Ovary (tissue), 9 donors: ENCODE results near the gene ALDH1B1. TPM values are rescaled to one million over a fixed set of nuclear protein-coding genes. Genes with fewer than 3 reads are reported as not detected.

Source experiments
- DNase-seq, 5 donors: peaks; one replicate each; pipeline ENCODE4 v3.0.0-alpha.2; 2019 to 2020
- H3K27ac ChIP-seq, 2 donors: fragments of 200-600 bp; one replicate each; pipeline versions ENCODE4 v1.5.1 to v1.8.0; 2019 to 2022
- H3K27me3 ChIP-seq: fragments of 200-600 bp; one replicate; pipeline ENCODE4 v1.8.0; 2022
- H3K36me3 ChIP-seq: fragments of 200-600 bp; sonication (generic); one replicate; pipeline ENCODE4 v1.5.1; 2019
- H3K4me1 ChIP-seq: one replicate; pipeline ENCODE4 v1.8.1; 2013; ENCODE audit warnings: mild to moderate bottlenecking, moderate library complexity; ENCODE audit not compliant: insufficient read depth
- H3K4me3 ChIP-seq: fragments of 200-600 bp; sonication (generic); one replicate; pipeline ENCODE4 v1.5.1; 2017
- H3K9me3 ChIP-seq, 2 donors: fragments of 200-600 bp in 1 of 2; sonication (generic) in 1 of 2; one replicate each; pipeline versions ENCODE4 v1.5.1 to v1.8.1; 2013 to 2019; ENCODE audit warnings: mild to moderate bottlenecking in 1 of 2, moderate library complexity in 1 of 2
- EP300 ChIP-seq: sonication (generic); formaldehyde crosslinking; IDR thresholded peaks from one replicate; pipeline ENCODE4 v1.6.1; 2017; ENCODE audit warnings: antibody characterized with exemption
- POLR2A ChIP-seq: fragments of 450-650 bp; IDR thresholded peaks from one replicate; pipeline ENCODE4 v1.6.1; 2017; ENCODE audit warnings: antibody characterized with exemption, mild to moderate bottlenecking, moderate library complexity
- WGBS, 3 donors: extraction: QIAGEN DNeasy Blood & Tissue Kit in 1 of 3; methylation state at CpG; one replicate each; pipeline versions ENCODE4 v1.1.5 to v1.1.7; 2013 to 2017; 5-methylcytosine and 5-hydroxymethylcytosine counted together
- intact Hi-C, 4 donors: fragments of 100-400 bp; cut with DNase I; formaldehyde crosslinking; loops; one replicate each; pipeline versions ENCODE4 v1.11.0 to v1.15.1; 2022 to 2023
- polyA plus RNA-seq, 2 donors: library from polyadenylated mRNA; stranded (reverse); fragments of 200-250 nt in 1 of 2; fragments of 350-450 nt in 1 of 2; fragmentation: Illumina TruSeq in 1 of 2; extraction: RNeasy Lipid Tissue Mini Kit (QIAGEN cat#74804) in 1 of 2; gene quantifications; one replicate each; pipeline ENCODE4 v1.2.3, GENCODE V29; 2013 to 2014
- total RNA-seq, 7 donors: library from RNA; depleted of rRNA in 2 of 7; stranded (reverse); fragments of >200 nt in 2 of 7; fragmentation: NEBNext Ultra II Directional in 3 of 7; extraction: Animal tissue kit (Norgen Biotek cat#: 25700) in 3 of 7; gene quantifications; one replicate each; pipeline versions ENCODE4 v1.1.0 to v1.2.4, GENCODE V29; 2016 to 2023
- TF ChIP-seq, protein P1 (sequence below), 3 donors: fragments of 450-650 bp in 2 of 3; fragments of 200-600 bp in 1 of 3; IDR thresholded peaks; one replicate each; pipeline versions ENCODE4 v1.5.1 to v1.8.0; 2016 to 2022; ENCODE audit warnings: antibody characterized with exemption in 3 of 3, mild to moderate bottlenecking in 1 of 3
- donor health status: DM: no; HTN: no; CAD: no; lungs with moderate emphysema.
- donor health status: DM: no; HTN: no; CAD: no.
- donor health status: Bipolar disorder and iron deficiency.
- donor health status: DM: yes; HTN: yes; CAD: no.
- donor health status: DM: no; HTN: no; CAD: no.
- donor health status: DM: yes; HTN: yes; CAD: no.

Gene ALDH1B1
- total and polyA plus RNA-seq, 9 donors = 7.9 to 47.2 (median 24.3) TPM

DNA sequence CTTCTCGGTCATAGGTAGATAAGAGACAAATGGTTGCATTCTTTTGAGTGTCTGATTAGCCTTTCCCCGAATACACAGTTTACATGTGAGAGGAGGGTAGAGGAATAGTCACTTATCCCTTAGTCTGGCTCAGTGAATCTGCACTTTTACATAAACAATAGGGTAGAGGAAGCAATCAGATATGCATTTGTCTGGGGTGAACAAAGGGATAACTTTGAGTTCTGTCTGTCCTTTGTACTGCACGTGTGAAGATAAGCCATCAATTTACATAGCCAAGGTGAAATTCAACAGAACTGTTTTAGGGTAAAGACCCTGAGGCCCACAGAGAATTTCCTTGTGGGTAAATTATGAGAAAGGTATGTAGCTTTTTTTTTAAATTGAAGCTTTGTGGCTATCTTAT is 41.9 kb downstream of the ALDH1B1 start:
- Histone ChIP-seq H3K36me3 (no peaks in the 10 kb centered on the region), H3K27ac (no peak overlapping the region), H3K4me1 (no peaks in the 10 kb centered on the region), H3K27me3 (no peaks in the 10 kb centered on the region), H3K9me3 (no peaks in the 10 kb centered on the region), H3K4me3 (no peak overlapping the region)
- 63 to 72% (median 70%) methylated on average over 3 of the region's 3 CpGs for WGBS, 3 donors
- DNase-seq = no peak
- TF ChIP-seq POLR2A (no peak), EP300 (no peak)
- TF ChIP-seq, protein P1, sequence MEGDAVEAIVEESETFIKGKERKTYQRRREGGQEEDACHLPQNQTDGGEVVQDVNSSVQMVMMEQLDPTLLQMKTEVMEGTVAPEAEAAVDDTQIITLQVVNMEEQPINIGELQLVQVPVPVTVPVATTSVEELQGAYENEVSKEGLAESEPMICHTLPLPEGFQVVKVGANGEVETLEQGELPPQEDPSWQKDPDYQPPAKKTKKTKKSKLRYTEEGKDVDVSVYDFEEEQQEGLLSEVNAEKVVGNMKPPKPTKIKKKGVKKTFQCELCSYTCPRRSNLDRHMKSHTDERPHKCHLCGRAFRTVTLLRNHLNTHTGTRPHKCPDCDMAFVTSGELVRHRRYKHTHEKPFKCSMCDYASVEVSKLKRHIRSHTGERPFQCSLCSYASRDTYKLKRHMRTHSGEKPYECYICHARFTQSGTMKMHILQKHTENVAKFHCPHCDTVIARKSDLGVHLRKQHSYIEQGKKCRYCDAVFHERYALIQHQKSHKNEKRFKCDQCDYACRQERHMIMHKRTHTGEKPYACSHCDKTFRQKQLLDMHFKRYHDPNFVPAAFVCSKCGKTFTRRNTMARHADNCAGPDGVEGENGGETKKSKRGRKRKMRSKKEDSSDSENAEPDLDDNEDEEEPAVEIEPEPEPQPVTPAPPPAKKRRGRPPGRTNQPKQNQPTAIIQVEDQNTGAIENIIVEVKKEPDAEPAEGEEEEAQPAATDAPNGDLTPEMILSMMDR (IDR thresholded peaks at IDR 0.05) = no peak
- intact Hi-C loops = loop anchor here in 1 of 4 donors (10.0 kb wide), 1 partner anchor 520 kb away; no protein-coding TSS in a partner anchor

DNA sequence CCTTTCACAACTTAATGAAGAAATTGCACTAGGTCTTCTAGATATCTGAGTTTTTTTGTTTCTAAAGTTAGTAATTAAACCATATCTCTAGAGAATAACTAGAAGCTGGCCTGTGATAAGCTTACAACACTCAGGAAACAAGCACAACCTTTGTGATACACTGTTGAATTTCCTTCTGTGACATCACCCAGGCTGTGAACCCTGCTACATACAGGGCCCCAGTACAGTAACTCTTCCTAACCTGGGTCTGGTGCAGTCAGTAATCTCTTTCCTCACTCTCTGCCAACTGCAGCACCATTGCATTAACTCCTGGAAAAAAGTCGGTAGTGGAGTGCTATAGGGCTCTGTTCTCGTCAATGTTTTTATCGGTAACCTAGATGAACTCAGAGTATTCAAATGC is 42.4 kb downstream of the ALDH1B1 start:
- intact Hi-C loops = loop anchor here in 1 of 4 donors (10.0 kb wide), 1 partner anchor 520 kb away; no protein-coding TSS in a partner anchor
- no peak for DNase-seq
- TF ChIP-seq, protein P1 (IDR thresholded peaks at IDR 0.05) = no peak
- TF ChIP-seq EP300 (no peak), POLR2A (no peak)
- Histone ChIP-seq H3K27ac (no peak overlapping the region), H3K4me1 (no peaks in the 10 kb centered on the region), H3K27me3 (no peaks in the 10 kb centered on the region), H3K4me3 (no peak overlapping the region), H3K36me3 (no peaks in the 10 kb centered on the region), H3K9me3 (no peaks in the 10 kb centered on the region)
- WGBS, 3 donors = 81 to 86% (median 84%) methylated on average over 3 of the region's 3 CpGs

- H3K27me3 ChIP-seq = no peaks in the 10 kb centered on the region
- no peak overlapping the region for H3K4me3 ChIP-seq
- no peak for DNase-seq
- H3K36me3 ChIP-seq = no peaks in the 10 kb centered on the region
- 53 to 59% (median 54%) methylated on average over 2 of the region's 2 CpGs for WGBS, 3 donors
- intact Hi-C loops = loop anchor here in 1 of 4 donors (10.0 kb wide), 1 partner anchor 521 kb away; no protein-coding TSS in a partner anchor
- TF ChIP-seq, protein P1 (IDR thresholded peaks at IDR 0.05) = no peak
- TF ChIP-seq EP300 (no peak), POLR2A (no peak)
- H3K9me3 ChIP-seq = no peaks in the 10 kb centered on the region
- H3K4me1 ChIP-seq = no peaks in the 10 kb centered on the region
- no peak overlapping the region for H3K27ac ChIP-seq
These were observed 43.0 kb downstream of the ALDH1B1 start for GRCh38 chr9:38435521-38435920.

DNA sequence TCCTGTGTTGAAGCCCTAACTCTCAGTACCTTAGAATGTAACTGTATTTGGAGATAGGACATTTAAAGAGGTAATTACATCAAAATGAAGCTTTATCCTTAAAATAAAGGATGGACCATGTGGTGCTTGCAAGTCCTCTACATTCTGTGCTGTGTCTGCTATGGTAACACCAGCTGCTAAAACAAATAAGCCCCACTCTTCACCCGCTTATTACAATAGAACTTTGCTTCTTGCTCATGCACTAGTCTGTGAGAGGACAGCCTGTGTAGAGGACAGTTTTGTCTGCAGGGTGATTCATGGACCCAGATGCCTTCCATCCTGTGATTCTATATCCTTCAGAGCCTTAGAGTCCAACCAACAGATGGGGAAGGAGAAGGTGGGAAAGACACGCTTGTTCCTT is 44.2 kb downstream of the ALDH1B1 start:
- TF ChIP-seq EP300 (no peak), POLR2A (no peak)
- TF ChIP-seq, protein P1 (IDR thresholded peaks at IDR 0.05) = no peak
- H3K4me1 ChIP-seq = no peaks in the 10 kb centered on the region
- H3K36me3 ChIP-seq = no peaks in the 10 kb centered on the region
- no peak for DNase-seq
- no peak overlapping the region for H3K27ac ChIP-seq
- WGBS, 3 donors = 92 to 100% (median 98%) methylated on average over 2 of the region's 2 CpGs
- no peaks in the 10 kb centered on the region for H3K9me3 ChIP-seq
- intact Hi-C loops = loop anchor here in 1 of 4 donors (10.0 kb wide), 1 partner anchor 522 kb away; no protein-coding TSS in a partner anchor
- H3K4me3 ChIP-seq = no peak overlapping the region
- H3K27me3 ChIP-seq = no peaks in the 10 kb centered on the region
